GM12878 (cell line): Measurements from ENCODE around the gene SEPHS2. TPM values are rescaled to one million over a fixed set of nuclear protein-coding genes. Genes with fewer than 3 reads are reported as not detected.
A peak's percentile ranks its signal among the peaks of the same experiment; 100 is the strongest.

Experiments
- BHLHE40 ChIP-seq, 2 experiments: fragments of 450-650 bp in 1 of 2; IDR thresholded peaks; 2 replicates each; pipeline ENCODE4 v1.6.1; 2011 to 2017; ENCODE audit warnings: low read depth in 2 of 2, borderline replicate concordance in 1 of 2, improper control_type of control experiment in 1 of 2, low read length in 1 of 2, mild to moderate bottlenecking in 1 of 2
- BRCA1 ChIP-seq: IDR thresholded peaks from 2 replicates; pipeline ENCODE4 v1.6.1; 2011; ENCODE audit warnings: low read depth, low read length, improper control_type of control experiment
- CEBPB ChIP-seq, 2 experiments: fragments of 150-350 bp in 1 of 2; IDR thresholded peaks; 2 replicates each; pipeline ENCODE4 v1.6.1; 2012 to 2014; ENCODE audit warnings: low read depth in 2 of 2, low read length in 2 of 2, borderline replicate concordance in 1 of 2, inconsistent platforms in 1 of 2
- CHD1 ChIP-seq: IDR thresholded peaks from 2 replicates; pipeline ENCODE4 v1.6.1; 2012; ENCODE audit warnings: low read depth, low read length, improper control_type of control experiment
- CHD2 ChIP-seq: IDR thresholded peaks from 2 replicates; pipeline ENCODE4 v1.6.1; 2011; ENCODE audit warnings: low read depth, low read length, improper control_type of control experiment, borderline replicate concordance
- EED ChIP-seq: sonication (generic); IDR thresholded peaks from 2 replicates; pipeline ENCODE4 v1.6.1; 2016; ENCODE audit warnings: antibody characterized with exemption, low read depth
- FOXK2 ChIP-seq: fragments of 450-650 bp; IDR thresholded peaks from 2 replicates; pipeline ENCODE4 v1.6.1; 2017; ENCODE audit warnings: mild to moderate bottlenecking, moderate library complexity
- HDAC6 ChIP-seq: fragments of 200-600 bp; sonication (generic); IDR thresholded peaks from one replicate; pipeline ENCODE4 v1.8.0; 2017; ENCODE audit warnings: antibody characterized with exemption; ENCODE audit not compliant: unreplicated experiment
- JUND ChIP-seq: IDR thresholded peaks from 2 replicates; pipeline ENCODE4 v1.6.1; 2012; ENCODE audit warnings: low read depth, mild to moderate bottlenecking, low read length, improper control_type of control experiment, moderate library complexity
- KAT2A ChIP-seq: conservative IDR thresholded peaks from 2 replicates; pipeline ENCODE4 v1.6.1; 2011; ENCODE audit warnings: low read depth, low read length; ENCODE audit not compliant: control insufficient read depth
- KLF5 ChIP-seq: fragments of 450-650 bp; IDR thresholded peaks from 2 replicates; pipeline ENCODE4 v1.6.1; 2014; ENCODE audit warnings: mild to moderate bottlenecking; ENCODE audit not compliant: partially characterized antibody
- MEF2A ChIP-seq: IDR thresholded peaks from 2 replicates; pipeline ENCODE4 v1.6.1; 2011; ENCODE audit warnings: low read depth, mild to moderate bottlenecking, low read length, moderate library complexity; ENCODE audit not compliant: insufficient read depth
- NR2F1 ChIP-seq: fragments of 450-650 bp; conservative IDR thresholded peaks from 2 replicates; pipeline ENCODE4 v1.6.1; 2017; ENCODE audit warnings: mild to moderate bottlenecking
- PAX8 ChIP-seq: fragments of 450-650 bp; IDR thresholded peaks from 2 replicates; pipeline ENCODE4 v1.6.1; 2017; ENCODE audit warnings: mild to moderate bottlenecking, moderate library complexity
- POLR2AphosphoS5 ChIP-seq: IDR thresholded peaks from 2 replicates; pipeline ENCODE4 v1.6.1; 2011; ENCODE audit warnings: mild to moderate bottlenecking, low read length, inconsistent platforms
- RAD51 ChIP-seq: fragments of 450-650 bp; IDR thresholded peaks from 2 replicates; pipeline ENCODE4 v1.6.1; 2016; ENCODE audit warnings: moderate library complexity, mild to moderate bottlenecking, inconsistent platforms
- RB1 ChIP-seq: fragments of 450-650 bp; formaldehyde crosslinking; IDR thresholded peaks from 2 replicates; pipeline ENCODE4 v1.6.1; 2017; ENCODE audit warnings: mild to moderate bottlenecking, borderline replicate concordance
- RELA ChIP-seq: fragments of 450-650 bp; IDR thresholded peaks from 2 replicates; pipeline ENCODE4 v1.8.0; 2014; ENCODE audit warnings: borderline replicate concordance; ENCODE audit not compliant: partially characterized antibody
- WRNIP1 ChIP-seq: IDR thresholded peaks from 2 replicates; pipeline ENCODE4 v1.6.1; 2011; ENCODE audit warnings: low read depth, low read length, improper control_type of control experiment, borderline replicate concordance
- polyA plus RNA-seq, 11 experiments: library from polyadenylated mRNA; depleted of rRNA in 4 of 11; unstranded in 6 of 11; stranded (reverse) in 5 of 11; fragments of >200 nt; fragmentation: Nextera tagmentation in 4 of 11; fragmentation: Illumina TruSeq in 1 of 11; extraction: Ambion mirVana in 4 of 11; extraction: Trizol in 1 of 11; gene quantifications; 1 replicate in 1 of 11; 2 replicates in 10 of 11; pipeline versions ENCODE4 v1.2.1 to v1.2.3, GENCODE V29; 2011 to 2016; ENCODE audit warnings: inconsistent platforms in 2 of 11, missing spikeins in 2 of 11, low read depth in 1 of 11
- total RNA-seq, 4 experiments: library from RNA; depleted of rRNA in 3 of 4; stranded (reverse); fragments of >200 nt in 3 of 4; fragmentation: Illumina TruSeq in 1 of 4; extraction: Trizol in 1 of 4; gene quantifications; 2 replicates each; pipeline versions ENCODE4 v1.2.1 to v1.2.3, GENCODE V29; 2013 to 2021
- TF ChIP-seq, protein P1 (sequence below): IDR thresholded peaks from 2 replicates; pipeline ENCODE4 v1.6.1; 2011; ENCODE audit warnings: borderline replicate concordance, low read depth, mild to moderate bottlenecking, moderate library complexity, low read length; ENCODE audit not compliant: insufficient read depth, poor library complexity, severe bottlenecking
- TF ChIP-seq, protein P2 (sequence below): IDR thresholded peaks from 2 replicates; pipeline ENCODE4 v1.6.1; 2011; ENCODE audit warnings: low read depth, mild to moderate bottlenecking, low read length, moderate library complexity, borderline replicate concordance; ENCODE audit errors: extremely low read depth
- TF ChIP-seq, protein P3 (sequence below): IDR thresholded peaks from 2 replicates; pipeline ENCODE4 v1.6.1; 2011; ENCODE audit warnings: borderline replicate concordance, low read depth, mild to moderate bottlenecking, moderate library complexity, mixed read lengths, low read length; ENCODE audit not compliant: insufficient read depth; ENCODE audit errors: extremely low read length
- TF ChIP-seq, protein P4 (sequence below): IDR thresholded peaks from 2 replicates; pipeline ENCODE4 v1.6.1; 2012; ENCODE audit warnings: low read depth, low read length, improper control_type of control experiment

The SEPHS2 gene
- total and polyA plus RNA-seq, 10 of the 15 experiments (the other 5 are each of a cell fraction or from before 2014, with no cell fraction given) = 21.6 to 99.8 (median 72.9) TPM

DNA sequence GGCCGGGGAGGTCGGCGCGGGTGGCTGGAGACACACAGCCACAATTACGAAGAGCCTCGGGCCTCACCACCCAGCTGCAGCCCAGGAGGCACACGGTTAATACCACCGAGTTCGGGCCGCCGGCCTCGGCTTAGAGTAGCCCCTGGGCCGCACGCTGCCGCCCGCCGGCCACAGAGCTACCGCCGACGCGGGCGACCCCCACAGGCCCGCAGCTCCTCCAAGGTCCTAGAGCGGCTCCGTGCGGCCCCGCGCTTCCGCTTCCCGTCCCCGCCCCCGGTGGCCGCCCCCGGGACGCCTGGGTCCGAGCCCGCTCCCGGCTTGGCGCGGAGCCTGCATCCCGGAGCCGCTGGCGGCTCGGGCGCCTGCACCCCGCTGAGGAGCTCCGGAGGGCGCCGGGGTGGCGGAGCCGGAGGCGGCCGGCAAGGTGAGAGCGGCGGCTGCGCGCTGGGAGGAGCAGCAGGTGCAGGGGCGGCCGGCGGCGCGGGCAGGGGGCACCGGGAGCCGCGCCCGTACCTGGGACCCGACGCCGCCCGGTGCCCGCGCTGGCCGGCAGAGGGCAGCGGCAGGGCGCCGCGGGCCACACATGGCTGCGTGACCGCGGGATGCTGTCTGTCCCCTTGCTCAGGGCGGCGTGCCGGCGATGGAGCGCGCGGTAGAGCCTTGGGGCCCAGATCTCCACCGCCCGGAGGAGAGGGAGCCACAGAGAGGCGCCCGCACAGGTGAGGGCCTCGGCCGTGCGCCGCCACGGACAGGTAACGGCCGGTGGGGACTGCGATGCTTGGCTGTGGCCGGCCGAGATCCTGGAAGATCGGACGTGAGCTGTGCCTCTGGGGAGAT, 50.3 kb downstream of the SEPHS2 start, which contains the start of gene ZNF48 (continued):
- TF ChIP-seq, protein P1, sequence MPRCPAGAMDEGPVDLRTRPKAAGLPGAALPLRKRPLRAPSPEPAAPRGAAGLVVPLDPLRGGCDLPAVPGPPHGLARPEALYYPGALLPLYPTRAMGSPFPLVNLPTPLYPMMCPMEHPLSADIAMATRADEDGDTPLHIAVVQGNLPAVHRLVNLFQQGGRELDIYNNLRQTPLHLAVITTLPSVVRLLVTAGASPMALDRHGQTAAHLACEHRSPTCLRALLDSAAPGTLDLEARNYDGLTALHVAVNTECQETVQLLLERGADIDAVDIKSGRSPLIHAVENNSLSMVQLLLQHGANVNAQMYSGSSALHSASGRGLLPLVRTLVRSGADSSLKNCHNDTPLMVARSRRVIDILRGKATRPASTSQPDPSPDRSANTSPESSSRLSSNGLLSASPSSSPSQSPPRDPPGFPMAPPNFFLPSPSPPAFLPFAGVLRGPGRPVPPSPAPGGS = no peak
- TF ChIP-seq HDAC6 (peak; percentile 51), RB1 (peak; percentile 84; the same call in 1 of the 2 replicates), PAX8 (no peak), CEBPB (IDR thresholded peaks at IDR 0.05; ENCODE audit: borderline replicate concordance in 1 of 2, low read depth in 2 of 2, low read length in 2 of 2) (no peak), FOXK2 (no peak), MEF2A (0 out of 2 replicates have a peak, but pooled peaks have one; percentile 40), CHD1 (no peak), KAT2A (no peak), BHLHE40 (IDR thresholded peaks at IDR 0.05; ENCODE audit: borderline replicate concordance in 1 of 2, low read depth in 2 of 2, low read length in 1 of 2) (peak; percentile 32 to 69; a peak in 3 of 4 replicates), JUND (no peak), NR2F1 (peak; percentile 73; the same call in 1 of the 2 replicates), CHD2 (0 out of 2 replicates have a peak, but pooled peaks have one; percentile 31), EED (no peak; the same call in 1 of the 2 replicates), POLR2AphosphoS5 (no peak; the same call in 1 of the 2 replicates), RELA (no peak), BRCA1 (no peak), KLF5 (peak; percentile 25), RAD51 (no peak), WRNIP1 (no peak)
- TF ChIP-seq, protein P2, sequence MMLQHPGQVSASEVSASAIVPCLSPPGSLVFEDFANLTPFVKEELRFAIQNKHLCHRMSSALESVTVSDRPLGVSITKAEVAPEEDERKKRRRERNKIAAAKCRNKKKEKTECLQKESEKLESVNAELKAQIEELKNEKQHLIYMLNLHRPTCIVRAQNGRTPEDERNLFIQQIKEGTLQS = no peak
- TF ChIP-seq, protein P3, sequence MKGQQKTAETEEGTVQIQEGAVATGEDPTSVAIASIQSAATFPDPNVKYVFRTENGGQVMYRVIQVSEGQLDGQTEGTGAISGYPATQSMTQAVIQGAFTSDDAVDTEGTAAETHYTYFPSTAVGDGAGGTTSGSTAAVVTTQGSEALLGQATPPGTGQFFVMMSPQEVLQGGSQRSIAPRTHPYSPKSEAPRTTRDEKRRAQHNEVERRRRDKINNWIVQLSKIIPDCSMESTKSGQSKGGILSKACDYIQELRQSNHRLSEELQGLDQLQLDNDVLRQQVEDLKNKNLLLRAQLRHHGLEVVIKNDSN = no peak
- TF ChIP-seq, protein P4, sequence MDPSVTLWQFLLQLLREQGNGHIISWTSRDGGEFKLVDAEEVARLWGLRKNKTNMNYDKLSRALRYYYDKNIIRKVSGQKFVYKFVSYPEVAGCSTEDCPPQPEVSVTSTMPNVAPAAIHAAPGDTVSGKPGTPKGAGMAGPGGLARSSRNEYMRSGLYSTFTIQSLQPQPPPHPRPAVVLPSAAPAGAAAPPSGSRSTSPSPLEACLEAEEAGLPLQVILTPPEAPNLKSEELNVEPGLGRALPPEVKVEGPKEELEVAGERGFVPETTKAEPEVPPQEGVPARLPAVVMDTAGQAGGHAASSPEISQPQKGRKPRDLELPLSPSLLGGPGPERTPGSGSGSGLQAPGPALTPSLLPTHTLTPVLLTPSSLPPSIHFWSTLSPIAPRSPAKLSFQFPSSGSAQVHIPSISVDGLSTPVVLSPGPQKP = peak; percentile 73
